Nephron (organoid): Measurements from ENCODE around the gene RGS7.
"Not testable (repeated sequence)": the region's sequence is repeated elsewhere in the genome, so short reads cannot be mapped to it uniquely, and the experiment has no call there.

Source experiments
- H3K27ac Mint-ChIP-seq, 3 experiments: 2 replicates each; pipeline ENCODE4 v1.8.0; 2020; ENCODE audit warnings: mixed read lengths in 3 of 3, mild to moderate bottlenecking in 2 of 3, moderate library complexity in 1 of 3
- H3K27me3 Mint-ChIP-seq: 2 replicates; pipeline ENCODE4 v1.8.0; 2021; ENCODE audit warnings: low read depth, mild to moderate bottlenecking, moderate library complexity, mixed read lengths
- H3K36me3 Mint-ChIP-seq: 2 replicates; pipeline ENCODE4 v1.8.0; 2020; ENCODE audit warnings: low read depth, mixed read lengths
- H3K4me1 Mint-ChIP-seq: 2 replicates; pipeline ENCODE4 v1.8.0; 2020; ENCODE audit warnings: mixed read lengths
- H3K4me3 Mint-ChIP-seq, 3 experiments: 2 replicates each; pipeline ENCODE4 v1.8.0; 2020; ENCODE audit warnings: mild to moderate bottlenecking in 3 of 3, mixed read lengths in 3 of 3, moderate library complexity in 2 of 3
- H3K9me3 Mint-ChIP-seq: 2 replicates; pipeline ENCODE4 v1.8.0; 2020; ENCODE audit warnings: mixed read lengths
- TF ChIP-seq, protein P1 (sequence below), 3 experiments: fragments of 200-600 bp; sonication (generic); IDR thresholded peaks; one replicate each; pipeline ENCODE4 v1.5.0; 2021; ENCODE audit warnings: antibody characterized with exemption in 3 of 3; ENCODE audit not compliant: unreplicated experiment in 3 of 3

Gene RGS7

GRCh38 chr1:241237873-241238272, 119.1 kb downstream of the RGS7 start:
- TF ChIP-seq, protein P1, sequence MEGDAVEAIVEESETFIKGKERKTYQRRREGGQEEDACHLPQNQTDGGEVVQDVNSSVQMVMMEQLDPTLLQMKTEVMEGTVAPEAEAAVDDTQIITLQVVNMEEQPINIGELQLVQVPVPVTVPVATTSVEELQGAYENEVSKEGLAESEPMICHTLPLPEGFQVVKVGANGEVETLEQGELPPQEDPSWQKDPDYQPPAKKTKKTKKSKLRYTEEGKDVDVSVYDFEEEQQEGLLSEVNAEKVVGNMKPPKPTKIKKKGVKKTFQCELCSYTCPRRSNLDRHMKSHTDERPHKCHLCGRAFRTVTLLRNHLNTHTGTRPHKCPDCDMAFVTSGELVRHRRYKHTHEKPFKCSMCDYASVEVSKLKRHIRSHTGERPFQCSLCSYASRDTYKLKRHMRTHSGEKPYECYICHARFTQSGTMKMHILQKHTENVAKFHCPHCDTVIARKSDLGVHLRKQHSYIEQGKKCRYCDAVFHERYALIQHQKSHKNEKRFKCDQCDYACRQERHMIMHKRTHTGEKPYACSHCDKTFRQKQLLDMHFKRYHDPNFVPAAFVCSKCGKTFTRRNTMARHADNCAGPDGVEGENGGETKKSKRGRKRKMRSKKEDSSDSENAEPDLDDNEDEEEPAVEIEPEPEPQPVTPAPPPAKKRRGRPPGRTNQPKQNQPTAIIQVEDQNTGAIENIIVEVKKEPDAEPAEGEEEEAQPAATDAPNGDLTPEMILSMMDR (IDR thresholded peaks at IDR 0.05; ENCODE audit: unreplicated experiment in 3 of 3), result no peak
- H3K4me3 Mint-ChIP-seq, result no peak overlapping the region

GRCh38 chr1:241235256-241235897, 121.6 kb downstream of the RGS7 start:
- Mint-ChIP-seq H3K27ac (no peak overlapping the region), H3K36me3 (no peaks in the 10 kb centered on the region), H3K4me1 (no peaks in the 10 kb centered on the region), H3K9me3 (no peaks in the 10 kb centered on the region), H3K27me3 (no peaks in the 10 kb centered on the region), H3K4me3 (no peak overlapping the region)
- TF ChIP-seq, protein P1 (IDR thresholded peaks at IDR 0.05; ENCODE audit: unreplicated experiment in 3 of 3), result no peak

More at GRCh38 chr1:241237873-241238272, 119.1 kb downstream of the RGS7 start:
- Mint-ChIP-seq H3K9me3 (no peaks in the 10 kb centered on the region), H3K27ac (no peak overlapping the region), H3K27me3 (no peaks in the 10 kb centered on the region), H3K4me1 (no peaks in the 10 kb centered on the region), H3K36me3 (no peaks in the 10 kb centered on the region)

DNA sequence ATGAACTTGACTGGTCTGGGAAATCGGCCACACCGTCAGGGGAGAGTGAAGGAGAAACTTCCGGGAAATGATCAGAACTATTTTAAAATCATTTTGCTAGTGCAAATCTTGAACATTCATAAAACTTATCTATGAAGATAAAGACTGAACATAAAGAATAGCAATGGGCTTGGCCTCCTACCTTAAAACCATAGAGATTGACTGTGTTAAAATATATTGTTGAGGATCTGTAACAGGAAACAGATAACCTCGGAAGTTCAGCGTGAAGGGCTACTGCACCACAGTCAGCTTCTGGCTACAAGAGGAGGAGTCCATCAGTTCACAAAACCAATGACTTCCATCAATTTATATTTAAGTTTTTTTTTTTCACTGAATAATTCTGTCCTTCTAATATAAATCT, 127.3 kb downstream of the RGS7 start:
- TF ChIP-seq, protein P1 (IDR thresholded peaks at IDR 0.05; ENCODE audit: unreplicated experiment in 3 of 3), result no peak
- no peaks in the 10 kb centered on the region for H3K9me3 Mint-ChIP-seq
- H3K27me3 Mint-ChIP-seq, result peaks cover 5% of the 10 kb centered on the region
- no peaks in the 10 kb centered on the region for H3K36me3 Mint-ChIP-seq
- peaks cover 12% of the 10 kb centered on the region for H3K4me1 Mint-ChIP-seq
- no peak overlapping the region for H3K4me3 Mint-ChIP-seq
- H3K27ac Mint-ChIP-seq, result peak overlapping the region in 1 of 3 experiments; percentile 32

GRCh38 chr1:241229216-241229615, 127.8 kb downstream of the RGS7 start:
- H3K4me3 Mint-ChIP-seq, result peak overlapping the region in 2 of 3 experiments; percentile 12 to 52
- H3K27me3 Mint-ChIP-seq, result peaks cover 5% of the 10 kb centered on the region
- peak overlapping the region in 1 of 3 experiments; percentile 32 for H3K27ac Mint-ChIP-seq
- TF ChIP-seq, protein P1 (IDR thresholded peaks at IDR 0.05; ENCODE audit: unreplicated experiment in 3 of 3), result no peak
- no peaks in the 10 kb centered on the region for H3K36me3 Mint-ChIP-seq
- H3K4me1 Mint-ChIP-seq, result peaks cover 12% of the 10 kb centered on the region
- H3K9me3 Mint-ChIP-seq, result no peaks in the 10 kb centered on the region

GRCh38 chr1:241228339-241228738, 128.7 kb downstream of the RGS7 start:
- Mint-ChIP-seq H3K27ac (no peak overlapping the region), H3K9me3 (no peaks in the 10 kb centered on the region), H3K4me3 (no peak overlapping the region), H3K36me3 (no peaks in the 10 kb centered on the region), H3K4me1 (peaks cover 12% of the 10 kb centered on the region), H3K27me3 (peaks cover 5% of the 10 kb centered on the region)
- TF ChIP-seq, protein P1 (IDR thresholded peaks at IDR 0.05; ENCODE audit: unreplicated experiment in 3 of 3), result no peak

- TF ChIP-seq, protein P1 (IDR thresholded peaks at IDR 0.05; ENCODE audit: unreplicated experiment in 3 of 3), result no peak
- Mint-ChIP-seq H3K36me3 (no peaks in the 10 kb centered on the region), H3K4me3 (no peak overlapping the region), H3K27me3 (peaks cover 5% of the 10 kb centered on the region), H3K9me3 (no peaks in the 10 kb centered on the region), H3K27ac (no peak overlapping the region), H3K4me1 (peaks cover 12% of the 10 kb centered on the region)
These were observed 131.3 kb downstream of the RGS7 start for GRCh38 chr1:241225741-241226140.

DNA sequence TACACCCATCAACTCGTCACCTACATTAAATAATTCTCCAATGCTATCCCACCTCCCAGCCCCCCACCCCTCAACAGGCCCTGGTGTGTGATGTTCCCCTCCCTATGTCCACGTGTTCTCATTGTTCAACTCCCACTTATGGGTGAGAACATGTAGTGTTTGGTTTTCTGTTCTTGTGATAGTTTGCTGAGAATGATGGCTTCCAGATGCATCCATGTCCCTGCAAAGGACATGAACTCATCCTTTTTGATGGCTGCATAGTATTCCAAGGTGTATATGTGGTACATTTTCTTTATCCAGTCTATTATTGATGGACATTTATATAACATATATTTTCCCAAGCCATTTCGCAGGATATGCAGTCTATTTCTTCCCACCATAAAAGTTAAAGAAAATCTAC, 132.8 kb downstream of the RGS7 start:
- not testable (repeated sequence) for H3K4me3 Mint-ChIP-seq, H3K27ac Mint-ChIP-seq

DNA sequence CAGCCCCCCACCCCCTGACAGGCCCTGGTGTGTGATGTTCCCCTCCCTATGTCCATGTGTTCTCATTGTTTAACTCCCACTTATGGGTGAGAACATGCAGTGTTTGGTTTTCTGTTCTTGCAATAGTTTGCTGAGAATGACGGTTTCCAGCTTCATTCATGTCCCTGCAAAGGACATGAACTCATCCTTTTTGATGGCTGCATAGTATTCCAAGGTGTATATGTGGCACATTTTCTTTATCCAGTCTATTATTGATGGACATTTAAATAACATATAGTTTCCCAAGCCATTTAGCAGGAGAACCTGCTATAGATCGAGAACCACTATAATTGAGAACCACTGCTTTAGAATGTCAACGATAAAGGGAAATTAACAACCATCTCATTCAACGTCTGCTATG, 134.2 kb downstream of the RGS7 start:
- not testable (repeated sequence) for H3K9me3 Mint-ChIP-seq, H3K27ac Mint-ChIP-seq, H3K27me3 Mint-ChIP-seq, H3K36me3 Mint-ChIP-seq, H3K4me1 Mint-ChIP-seq, H3K4me3 Mint-ChIP-seq

More for the DNA sequence above, 132.8 kb downstream of the RGS7 start:
- H3K36me3 Mint-ChIP-seq, H3K4me1 Mint-ChIP-seq, H3K9me3 Mint-ChIP-seq, H3K27me3 Mint-ChIP-seq: not testable (repeated sequence)
